C4-2B (cell line): ENCODE measurements around the gene STKLD1.
A peak's percentile ranks its signal among the peaks of the same experiment; 100 is the strongest.
"Not testable (repeated sequence)": the region's sequence is repeated elsewhere in the genome, so short reads cannot be mapped to it uniquely, and the experiment has no call there.

ENCODE experiments used
- H3K27ac ChIP-seq: fragments of 450-650 bp; 2 replicates; pipeline ENCODE4 v1.5.1; 2017
- CTCF ChIP-seq: fragments of 450-650 bp; conservative IDR thresholded peaks from 2 replicates; pipeline ENCODE4 v1.5.1; 2017; ENCODE audit warnings: mild to moderate bottlenecking
- ZFX ChIP-seq: fragments of 450-650 bp; IDR thresholded peaks from 2 replicates; pipeline ENCODE4 v1.6.1; 2017

The STKLD1 gene

GRCh38 chr9:133375724-133376654, at the start of gene STKLD1, which contains the start of gene SURF4:
TSS of gene STKLD1 (plus strand) at chr9:133376366. CDS start at chr9:133376474, 108 bp downstream.
TSS of gene SURF4 (minus strand) at chr9:133376060. CDS start at chr9:133375969, 91 bp downstream.
- TF ChIP-seq CTCF (no peak), ZFX (peak; percentile 97)
- peak within 1 kb of the TSS; percentile 94 for H3K27ac ChIP-seq

GRCh38 chr9:133327021-133327420, 49.1 kb upstream of the STKLD1 start:
- H3K27ac ChIP-seq = not testable (repeated sequence)

GRCh38 chr9:133327834-133328484, 48.2 kb upstream of the STKLD1 start:
- TF ChIP-seq CTCF (no peak), ZFX (no peak)
- no peak overlapping the region for H3K27ac ChIP-seq

GRCh38 chr9:133329306-133330156, 46.6 kb upstream of the STKLD1 start:
- TF ChIP-seq CTCF = peak; percentile 91
- H3K27ac ChIP-seq = not testable (repeated sequence)

GRCh38 chr9:133331221-133331620, 44.9 kb upstream of the STKLD1 start:
- H3K27ac ChIP-seq = no peak overlapping the region
- TF ChIP-seq ZFX (no peak), CTCF (no peak)

- TF ChIP-seq ZFX (no peak), CTCF (no peak)
- H3K27ac ChIP-seq = no peak overlapping the region
These were observed 44.4 kb upstream of the STKLD1 start for GRCh38 chr9:133331641-133332380.

- no peak for TF ChIP-seq CTCF
- TF ChIP-seq ZFX = no peak
These were observed 43.8 kb upstream of the STKLD1 start for GRCh38 chr9:133332381-133332730.

More at GRCh38 chr9:133332381-133332730, 43.8 kb upstream of the STKLD1 start:
- H3K27ac ChIP-seq = no peak overlapping the region
